SK-N-MC (cell line): ENCODE data around the gene ZNF69.
"Not testable (repeated sequence)": the region's sequence is repeated elsewhere in the genome, so short reads cannot be mapped to it uniquely, and the experiment has no call there.

Source experiments
- DNase-seq: peaks from one replicate; pipeline ENCODE4 v3.0.0-alpha.2; 2011; ENCODE audit warnings: low read depth, low spot score
- H3K27ac ChIP-seq: fragments of 200-600 bp; sonication (generic); 2 replicates; pipeline ENCODE4 v1.5.1; 2016; ENCODE audit warnings: mixed run types
- H3K36me3 ChIP-seq: fragments of 200-600 bp; sonication (generic); 2 replicates; pipeline ENCODE4 v1.6.1; 2017; ENCODE audit warnings: antibody characterized with exemption, low read length, mixed read lengths; ENCODE audit not compliant: insufficient read depth
- H3K4me3 ChIP-seq: fragments of 200-600 bp; sonication (generic); 2 replicates; pipeline ENCODE4 v1.5.1; 2016
- H3K9ac ChIP-seq: fragments of 200-600 bp; sonication (generic); 2 replicates; pipeline ENCODE4 v1.8.0; 2017; ENCODE audit warnings: mixed run types, mixed read lengths; ENCODE audit not compliant: insufficient read length
- H3K9me3 ChIP-seq: fragments of 200-600 bp; sonication (generic); 2 replicates; pipeline ENCODE4 v1.6.1; 2017; ENCODE audit warnings: low read depth, mild to moderate bottlenecking, antibody characterized with exemption, low read length, moderate library complexity, mixed read lengths
- EZH2 ChIP-seq: fragments of 200-600 bp; sonication (generic); IDR thresholded peaks from one replicate; pipeline ENCODE4 v1.6.1; 2017; ENCODE audit warnings: antibody characterized with exemption
- FOXP2 ChIP-seq: optimal IDR thresholded peaks from 2 replicates; pipeline ENCODE3; 2011; ENCODE audit warnings: mild to moderate bottlenecking, moderate library complexity; ENCODE audit not compliant: insufficient read depth; ENCODE audit errors: extremely low read length, control extremely low read depth
- POLR2AphosphoS5 ChIP-seq: IDR thresholded peaks from 2 replicates; pipeline ENCODE4 v1.6.1; 2012; ENCODE audit warnings: mild to moderate bottlenecking, low read depth, low read length, borderline replicate concordance

The ZNF69 gene

DNA sequence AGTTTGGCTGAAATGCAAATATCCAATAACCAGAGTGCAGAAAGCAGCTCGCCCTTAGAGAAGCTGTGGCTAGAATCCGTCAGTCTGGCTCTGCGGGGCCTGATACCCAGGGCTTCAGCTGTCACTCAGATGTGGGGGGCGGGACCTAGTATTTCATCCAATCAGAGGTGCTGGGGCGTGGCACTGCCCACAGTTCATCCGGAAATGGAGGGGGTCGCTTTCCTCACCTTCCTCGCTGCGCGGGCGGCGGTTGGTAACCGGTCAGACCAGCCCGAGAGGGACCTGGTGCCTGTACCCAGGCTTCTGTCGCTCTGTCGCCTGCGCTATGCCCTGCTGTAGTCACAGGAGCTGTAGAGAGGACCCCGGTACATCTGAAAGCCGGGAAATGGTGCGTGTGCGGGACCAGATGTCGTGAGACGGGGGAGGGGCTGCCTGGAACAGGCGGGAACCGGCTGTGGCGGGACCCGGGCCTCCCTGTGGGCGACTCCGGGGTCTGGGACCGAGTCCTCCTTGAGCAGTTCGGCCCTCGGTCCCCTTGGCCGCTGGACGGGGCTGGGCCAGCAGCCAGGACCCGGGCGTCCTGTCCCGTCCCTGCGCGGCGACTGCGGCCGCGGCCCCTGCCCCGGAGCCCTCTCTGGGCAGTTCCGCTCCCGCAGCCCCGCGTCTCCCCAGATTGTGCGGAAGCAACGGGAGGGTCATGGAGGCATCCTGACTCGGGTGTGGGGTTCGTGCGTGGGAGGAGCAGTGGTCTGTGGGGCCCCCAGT is 37.5 kb downstream of the ZNF69 start, which contains the start of gene ZNF700:
Gene ZNF700, plus strand, starts transcription at position 222 of the 765 bp plus-strand sequence. Its CDS starts 104 bp downstream, at position 326.
- peaks cover 28% of the 10 kb centered on the region for H3K36me3 ChIP-seq
- peaks cover 8% of the 10 kb centered on the region; the same call in 1 of the 2 replicates for H3K9me3 ChIP-seq
- TF ChIP-seq FOXP2 (no peak), POLR2AphosphoS5 (peak; percentile 83), EZH2 (no peak)
- peak within 1 kb of the TSS; percentile 79 for H3K4me3 ChIP-seq
- H3K9ac ChIP-seq, result peak within 1 kb of the TSS; percentile 83
- DNase-seq, result peak; percentile 72
- H3K27ac ChIP-seq, result peak within 1 kb of the TSS; percentile 64; the same call in 1 of the 2 replicates

GRCh38 chr19:11925651-11926187 is 38.1 kb downstream of the ZNF69 start:
- not testable (repeated sequence) for DNase-seq, H3K27ac ChIP-seq, H3K9me3 ChIP-seq
- H3K36me3 ChIP-seq, result peaks cover 35% of the 10 kb centered on the region
- H3K4me3 ChIP-seq, result peak overlapping the region; percentile 79
- H3K9ac ChIP-seq, result peak overlapping the region; percentile 83

DNA sequence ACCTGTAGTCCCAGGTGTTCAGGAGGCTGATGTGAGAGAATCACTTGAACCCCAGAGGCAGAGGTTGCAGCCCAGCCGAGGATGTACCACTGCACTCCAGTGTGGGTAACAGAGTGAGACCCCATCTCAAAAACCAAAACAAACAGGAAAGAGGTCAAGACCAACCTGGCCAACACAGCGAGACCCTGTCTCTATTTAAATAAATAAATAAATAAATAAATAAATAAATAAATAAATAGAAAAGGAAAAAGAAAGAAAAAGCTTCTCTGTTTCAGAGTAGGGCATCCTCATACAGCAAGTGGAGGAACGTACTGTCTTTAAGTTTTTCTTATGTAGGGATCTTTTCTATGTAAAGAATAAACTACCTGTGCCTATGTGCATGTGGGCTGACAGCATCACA is 39.6 kb downstream of the ZNF69 start:
- no peak for TF ChIP-seq EZH2
- no peak for TF ChIP-seq FOXP2
- TF ChIP-seq POLR2AphosphoS5, result no peak
- Histone ChIP-seq H3K27ac (no peak overlapping the region), H3K9ac (no peak overlapping the region), H3K36me3 (peaks cover 40% of the 10 kb centered on the region), H3K9me3 (peaks cover 10% of the 10 kb centered on the region), H3K4me3 (no peak overlapping the region)
- no peak for DNase-seq

GRCh38 chr19:11931051-11931450 is 43.5 kb downstream of the ZNF69 start:
- no peak overlapping the region; the same call in 1 of the 2 replicates for H3K27ac ChIP-seq
- peaks cover 52% of the 10 kb centered on the region for H3K36me3 ChIP-seq
- peaks cover 10% of the 10 kb centered on the region for H3K9me3 ChIP-seq
- TF ChIP-seq FOXP2, result no peak
- H3K9ac ChIP-seq, result no peak overlapping the region
- no peak for DNase-seq
- H3K4me3 ChIP-seq, result no peak overlapping the region

DNA sequence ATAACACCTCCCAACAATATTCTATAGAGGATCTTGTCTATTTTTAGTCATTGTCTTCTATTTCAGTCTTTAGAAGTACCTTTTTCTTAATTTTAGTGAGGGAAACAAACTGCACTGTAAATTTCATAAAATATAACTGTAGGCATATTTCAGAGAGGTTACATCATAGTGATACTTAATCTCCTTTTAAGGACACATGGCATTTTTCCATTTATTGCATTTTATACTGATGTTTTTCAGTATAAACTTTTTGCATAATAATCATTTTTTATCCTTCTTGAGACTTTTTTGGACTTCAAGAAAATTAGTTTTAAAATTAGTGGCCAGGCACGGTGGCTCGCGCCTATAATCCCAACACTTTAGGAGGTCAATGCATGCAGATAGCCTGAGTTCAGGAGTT is 43.9 kb downstream of the ZNF69 start:
- Histone ChIP-seq H3K9me3 (peaks cover 10% of the 10 kb centered on the region), H3K27ac (no peak overlapping the region; the same call in 1 of the 2 replicates), H3K36me3 (peaks cover 50% of the 10 kb centered on the region), H3K9ac (no peak overlapping the region), H3K4me3 (no peak overlapping the region)
- no peak for DNase-seq
- TF ChIP-seq POLR2AphosphoS5 (no peak), EZH2 (no peak), FOXP2 (no peak)

DNA sequence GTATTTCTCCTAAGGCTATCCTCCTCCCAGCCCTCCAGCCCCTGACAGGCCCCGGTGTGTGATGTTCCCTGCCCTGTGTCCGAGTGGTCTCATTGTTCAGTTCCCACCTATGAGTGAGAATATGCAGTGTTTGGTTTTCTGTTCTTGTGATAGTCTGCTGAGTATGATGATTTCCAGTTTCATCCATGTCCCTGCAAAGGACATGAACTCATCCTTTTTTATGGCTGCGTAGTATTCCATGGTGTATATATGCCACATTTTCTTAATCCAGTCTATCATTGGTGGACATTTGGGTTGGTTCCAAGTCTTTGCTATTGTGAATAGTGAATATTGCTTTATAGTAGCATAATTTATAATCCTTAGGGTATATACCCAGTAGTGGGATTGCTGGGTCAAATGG is 48.2 kb downstream of the ZNF69 start:
- peaks cover 29% of the 10 kb centered on the region for H3K36me3 ChIP-seq
- H3K4me3 ChIP-seq, H3K9ac ChIP-seq, DNase-seq, H3K9me3 ChIP-seq, H3K27ac ChIP-seq: not testable (repeated sequence)

DNA sequence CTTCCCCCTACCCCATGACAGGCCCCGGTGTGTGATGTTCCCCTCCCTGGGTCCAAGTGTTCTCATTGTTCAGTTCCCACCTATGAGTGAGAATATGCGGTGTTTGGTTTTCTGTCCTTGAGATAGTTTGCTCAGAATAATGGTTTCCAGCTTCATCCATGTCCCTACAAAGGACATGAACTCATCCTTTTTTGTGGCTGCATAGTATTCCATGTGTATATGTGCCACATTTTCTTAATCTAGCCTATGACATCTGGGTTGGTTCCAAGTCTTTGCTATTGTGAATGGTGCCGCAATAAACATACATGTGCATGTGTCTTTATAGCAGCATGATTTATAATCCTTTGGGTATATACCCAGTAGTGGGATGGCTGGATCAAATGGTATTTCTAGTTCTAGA is 50.8 kb downstream of the ZNF69 start:
- DNase-seq, H3K9ac ChIP-seq, H3K4me3 ChIP-seq, H3K27ac ChIP-seq: not testable (repeated sequence)
- Histone ChIP-seq H3K36me3 (peaks cover 36% of the 10 kb centered on the region), H3K9me3 (peaks cover 14% of the 10 kb centered on the region; the same call in 1 of the 2 replicates)

DNA sequence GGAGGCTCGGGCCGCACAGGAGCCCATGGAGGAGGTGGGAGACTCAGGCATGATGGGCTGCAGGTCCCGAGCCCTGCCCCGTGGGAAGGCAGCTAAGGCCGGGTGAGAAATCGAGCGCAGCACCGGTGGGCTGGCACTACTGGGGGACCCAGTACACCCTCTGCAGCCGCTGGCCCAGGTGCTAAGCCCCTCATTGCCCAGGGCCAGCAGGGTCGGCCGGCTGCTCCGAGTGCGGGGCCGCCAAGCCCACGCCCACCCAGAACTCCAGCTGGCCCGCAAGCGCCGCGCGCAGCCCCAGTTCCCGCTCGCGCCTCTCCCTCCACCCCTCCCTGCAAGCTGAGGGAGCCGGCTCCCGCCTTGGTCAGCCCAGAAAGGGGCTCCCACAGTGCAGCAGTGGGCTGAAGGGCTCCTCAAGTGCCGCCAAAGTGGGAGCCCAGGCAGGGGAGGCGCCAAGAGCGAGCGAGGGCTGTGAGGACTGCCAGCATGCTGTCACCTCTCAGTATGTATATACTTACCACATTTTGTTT is 53.8 kb downstream of the ZNF69 start:
- Histone ChIP-seq H3K9me3 (peaks cover 28% of the 10 kb centered on the region; the same call in 1 of the 2 replicates), H3K36me3 (peaks cover 56% of the 10 kb centered on the region)
- not testable (repeated sequence) for H3K27ac ChIP-seq, DNase-seq, H3K4me3 ChIP-seq, H3K9ac ChIP-seq

DNA sequence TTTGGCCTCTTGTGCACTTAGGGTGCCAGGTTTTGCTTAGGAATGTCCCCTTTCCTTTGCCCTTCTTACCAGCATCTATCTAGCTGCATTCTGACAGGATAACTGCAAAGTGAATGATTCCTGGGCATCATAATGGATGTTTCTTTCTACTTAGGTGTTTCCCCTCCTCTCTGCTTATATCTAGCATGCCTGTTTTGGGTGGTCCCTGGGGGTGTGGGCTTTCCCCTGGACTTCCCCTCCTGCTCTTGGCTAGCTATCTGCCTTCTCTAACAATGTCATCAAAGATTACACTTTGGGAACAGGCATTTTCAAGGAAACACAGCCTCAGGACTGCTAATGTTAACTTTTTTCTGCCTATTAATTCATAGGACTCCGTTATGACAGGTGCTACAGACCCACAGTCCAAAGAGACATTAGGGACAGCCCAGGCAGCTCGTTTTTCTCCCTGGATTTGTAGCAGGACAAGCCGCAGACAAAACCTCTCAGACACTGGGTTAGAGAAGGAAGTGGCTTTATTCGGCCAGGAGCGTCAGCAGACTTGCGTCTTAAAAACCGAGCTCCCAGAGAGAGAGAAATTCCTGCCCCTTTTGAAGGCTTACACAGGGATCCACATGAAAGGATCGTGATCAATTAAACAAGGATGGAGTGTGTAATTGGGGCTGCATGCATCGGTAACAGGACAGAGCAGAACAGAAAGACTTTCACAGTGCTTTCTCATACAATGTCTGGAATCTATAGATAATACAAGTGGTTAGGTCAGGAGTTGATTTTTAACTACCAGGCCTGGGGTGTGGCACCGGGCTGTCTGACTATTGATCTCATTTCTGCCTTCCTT is 54.6 kb downstream of the ZNF69 start:
- no peak for DNase-seq
- no peak overlapping the region for H3K4me3 ChIP-seq
- H3K9ac ChIP-seq, result no peak overlapping the region
- TF ChIP-seq POLR2AphosphoS5 (no peak), EZH2 (no peak), FOXP2 (no peak)
- H3K36me3 ChIP-seq, result peaks cover 64% of the 10 kb centered on the region
- H3K27ac ChIP-seq, result no peak overlapping the region
- H3K9me3 ChIP-seq, result peaks cover 31% of the 10 kb centered on the region
